Diencephalon (tissue), 1 donor: ENCODE results near the gene PPP1R10. TPM values are rescaled to one million over a fixed set of nuclear protein-coding genes. Genes with fewer than 3 reads are reported as not detected.

Source experiments
- small RNA-seq: library from RNA; depleted of rRNA; stranded (forward); fragments of <200 nt; gene quantifications from one replicate; pipeline ENCODE3, GENCODE V24; 2014
- total RNA-seq: library from RNA; depleted of rRNA; stranded (reverse); fragments of >200 nt; gene quantifications from one replicate; pipeline ENCODE4 v1.2.3, GENCODE V29; 2014

The PPP1R10 gene
- 32.1 TPM for total RNA-seq

DNA sequence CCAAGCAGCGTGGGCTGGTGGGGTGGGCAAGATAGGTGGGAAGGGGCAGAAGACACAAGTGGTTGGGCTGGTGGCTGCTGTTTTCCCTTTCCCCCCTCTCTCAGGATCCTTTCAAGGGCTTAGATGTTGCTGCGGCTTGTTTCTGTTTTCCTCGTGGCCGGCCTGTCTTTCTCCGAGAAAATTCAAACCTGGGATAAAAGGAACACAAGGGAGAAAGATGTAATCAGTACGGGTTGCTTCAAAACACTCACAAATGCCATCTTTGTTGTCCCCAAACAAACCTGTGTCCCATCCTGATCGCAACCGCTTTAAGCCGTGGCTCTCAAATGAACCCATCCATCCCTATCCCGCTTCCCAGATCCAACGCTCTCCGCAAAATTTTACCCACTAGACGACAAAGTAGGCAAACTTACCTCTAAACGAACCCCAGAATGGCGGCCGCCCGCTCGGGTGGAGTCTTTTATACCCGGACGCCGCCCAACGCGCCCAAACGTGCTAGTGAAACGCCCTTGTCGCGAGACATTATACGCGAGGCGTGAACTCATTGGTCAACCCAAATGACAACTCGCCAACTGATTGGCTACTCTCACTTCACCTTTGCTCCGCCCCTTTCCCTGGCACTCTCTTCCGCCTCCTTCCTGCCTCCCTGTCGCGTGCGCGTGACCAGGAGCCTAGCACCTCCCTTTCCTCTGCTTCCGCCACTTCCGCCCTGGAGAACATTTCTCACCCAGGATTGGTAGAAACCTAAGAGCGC is at the start of gene PPP1R10:
TSS of gene PPP1R10 (minus strand) at position 433 of the 754 bp plus-strand sequence. CDS start 7,299 bp downstream, outside the sequence.

DNA sequence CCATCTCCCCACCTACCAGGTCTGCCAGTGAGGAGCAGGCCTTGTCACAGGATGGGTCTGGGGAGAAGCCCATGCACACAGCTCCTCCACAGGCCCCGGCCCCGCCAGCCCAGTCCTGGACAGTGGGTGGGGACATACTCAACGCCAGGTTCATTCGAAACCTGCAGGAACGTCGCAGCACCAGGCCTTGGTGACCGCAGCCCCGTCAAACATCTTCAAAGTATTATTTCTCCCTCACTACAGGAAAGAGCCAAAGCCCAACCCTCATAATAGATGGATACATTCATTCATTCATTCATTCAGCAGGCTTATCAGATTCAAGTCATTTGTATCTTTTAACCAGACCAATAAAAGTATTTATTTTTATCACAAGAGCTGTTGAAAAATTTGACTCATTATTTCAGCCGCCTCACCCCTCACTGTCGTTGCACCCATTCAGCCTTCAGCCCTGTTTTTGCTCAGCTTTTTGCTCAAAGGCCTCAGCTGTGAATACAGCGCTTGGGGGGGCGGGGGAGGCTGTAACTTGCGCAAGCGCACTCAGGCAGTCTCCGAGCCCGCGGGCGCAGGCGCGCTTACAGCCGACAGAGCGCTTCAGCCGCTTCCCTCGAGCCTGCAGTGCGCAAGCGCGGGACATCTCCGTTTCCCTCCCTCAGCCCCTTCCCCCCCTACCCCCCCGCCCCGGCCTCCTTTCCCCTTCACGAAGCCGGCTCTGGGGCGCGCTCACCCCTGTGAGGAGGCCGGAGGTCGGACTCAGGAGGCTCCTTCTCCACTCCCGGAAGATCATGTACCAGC is 29.6 kb upstream of the PPP1R10 start, which contains the start of gene C6orf136:
TSS of gene C6orf136 (plus strand) at position 684 of the 792 bp plus-strand sequence. CDS start at position 783, 99 bp downstream.

DNA sequence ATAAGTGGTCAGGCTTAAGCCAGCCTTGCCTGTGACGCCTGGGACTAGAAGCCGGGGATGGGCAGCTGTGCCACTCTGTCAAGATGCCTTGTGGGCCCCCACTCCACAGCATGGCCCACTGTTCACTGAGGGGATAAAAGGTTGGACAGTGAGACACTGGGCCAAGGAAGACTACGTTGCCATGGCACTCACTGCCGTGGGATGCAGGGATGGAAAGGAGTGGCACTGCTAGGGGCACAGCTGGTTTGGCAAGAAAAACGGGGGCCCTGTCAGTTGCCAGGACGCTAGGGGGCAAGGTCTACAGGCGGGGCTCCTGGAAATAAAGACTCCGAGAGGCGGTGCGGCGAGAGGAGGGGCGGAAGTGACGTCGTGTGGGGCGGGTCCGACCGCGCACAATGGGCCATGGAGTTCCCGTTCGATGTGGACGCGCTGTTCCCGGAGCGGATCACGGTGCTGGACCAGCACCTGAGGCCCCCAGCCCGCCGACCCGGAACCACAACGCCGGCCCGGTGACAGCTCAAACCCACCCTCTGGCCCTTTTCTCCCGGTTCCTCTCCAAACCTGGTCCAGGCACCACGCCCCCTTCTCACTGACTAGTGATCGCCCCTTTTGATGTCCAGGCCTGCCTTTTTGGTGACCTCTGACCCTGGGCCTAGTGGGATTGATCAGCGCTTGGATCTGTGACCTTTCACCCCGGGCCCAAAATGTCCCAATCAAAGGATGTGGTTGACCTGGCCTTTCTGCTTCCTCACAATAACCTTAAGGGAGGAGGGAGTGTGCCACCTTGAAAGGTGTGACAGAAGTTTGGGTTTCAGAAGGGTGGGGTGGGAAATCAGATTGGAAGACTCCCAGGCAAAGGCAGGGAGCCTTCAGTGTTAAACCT is 9.7 kb upstream of the PPP1R10 start, which contains the start of gene ATAT1:
TSS of gene ATAT1 (plus strand) at position 391 of the 883 bp plus-strand sequence.

DNA sequence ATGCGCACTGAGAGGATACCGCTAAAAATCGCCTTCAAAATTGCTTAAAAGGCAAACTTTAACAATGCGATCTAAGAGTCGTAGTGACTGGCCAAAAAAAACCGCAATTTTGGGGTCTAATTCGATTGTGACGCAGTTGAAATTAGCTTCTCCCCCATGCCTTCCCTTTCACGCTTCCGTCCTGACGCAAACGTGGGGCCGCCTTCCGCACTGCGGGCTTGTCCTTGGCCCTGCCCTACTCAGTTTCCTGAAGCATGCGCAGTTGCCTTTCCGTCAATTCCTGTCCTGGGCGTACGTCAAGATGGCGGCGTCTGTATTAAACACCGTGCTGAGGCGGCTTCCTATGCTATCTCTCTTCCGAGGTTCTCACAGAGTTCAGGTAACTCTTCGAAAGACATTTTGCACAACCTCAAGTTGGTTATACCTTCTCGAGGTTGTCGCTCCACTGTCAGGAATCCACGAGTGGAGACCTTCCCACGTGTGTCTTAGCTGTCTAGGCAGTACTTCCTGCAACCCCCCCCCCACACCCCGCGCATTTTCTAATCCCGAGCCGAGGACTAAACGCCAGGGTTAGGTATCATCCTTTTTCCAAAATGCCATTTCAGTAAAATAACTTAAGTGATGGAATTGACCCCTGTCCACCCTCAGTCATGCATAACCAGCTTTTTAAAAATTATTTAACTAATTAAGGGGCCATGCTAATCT is 674 bp upstream of the PPP1R10 start, which contains the start of gene MRPS18B:
TSS of gene MRPS18B (plus strand) at position 276 of the 705 bp plus-strand sequence. CDS start at position 302, 26 bp downstream.

DNA sequence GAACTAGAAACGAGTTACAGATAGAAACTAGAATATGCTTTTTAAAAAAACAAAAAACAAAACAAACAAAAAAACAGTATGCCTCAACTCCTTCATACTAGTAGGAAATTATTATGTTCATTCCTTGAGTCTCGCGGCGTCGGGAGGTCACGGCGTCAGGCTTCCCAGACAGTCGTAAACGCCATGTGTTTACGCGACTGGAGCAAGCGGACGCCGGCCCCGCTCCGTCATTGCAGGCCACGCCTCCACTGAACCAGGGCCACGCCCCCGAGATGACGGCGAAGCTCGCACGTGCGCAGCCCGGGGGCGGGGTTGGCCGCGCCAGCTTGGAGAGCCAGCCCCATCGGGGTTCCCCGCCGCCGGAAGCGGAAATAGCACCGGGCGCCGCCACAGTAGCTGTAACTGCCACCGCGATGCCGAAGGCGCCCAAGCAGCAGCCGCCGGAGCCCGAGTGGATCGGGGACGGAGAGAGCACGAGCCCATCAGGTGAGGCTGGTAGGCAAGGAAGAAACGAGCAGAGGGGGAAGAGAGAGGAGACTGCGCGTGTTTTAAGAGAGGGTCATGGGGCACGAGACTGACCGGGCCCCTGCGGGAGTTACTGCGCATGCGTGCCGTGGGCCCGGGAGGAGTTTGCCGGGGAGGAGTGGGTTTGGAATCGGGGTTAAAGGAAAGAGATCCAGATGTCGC is 45.8 kb downstream of the PPP1R10 start, which contains the start of gene ABCF1:
TSS of gene ABCF1 (plus strand) at position 368 of the 687 bp plus-strand sequence. CDS start at position 414, 46 bp downstream.

DNA sequence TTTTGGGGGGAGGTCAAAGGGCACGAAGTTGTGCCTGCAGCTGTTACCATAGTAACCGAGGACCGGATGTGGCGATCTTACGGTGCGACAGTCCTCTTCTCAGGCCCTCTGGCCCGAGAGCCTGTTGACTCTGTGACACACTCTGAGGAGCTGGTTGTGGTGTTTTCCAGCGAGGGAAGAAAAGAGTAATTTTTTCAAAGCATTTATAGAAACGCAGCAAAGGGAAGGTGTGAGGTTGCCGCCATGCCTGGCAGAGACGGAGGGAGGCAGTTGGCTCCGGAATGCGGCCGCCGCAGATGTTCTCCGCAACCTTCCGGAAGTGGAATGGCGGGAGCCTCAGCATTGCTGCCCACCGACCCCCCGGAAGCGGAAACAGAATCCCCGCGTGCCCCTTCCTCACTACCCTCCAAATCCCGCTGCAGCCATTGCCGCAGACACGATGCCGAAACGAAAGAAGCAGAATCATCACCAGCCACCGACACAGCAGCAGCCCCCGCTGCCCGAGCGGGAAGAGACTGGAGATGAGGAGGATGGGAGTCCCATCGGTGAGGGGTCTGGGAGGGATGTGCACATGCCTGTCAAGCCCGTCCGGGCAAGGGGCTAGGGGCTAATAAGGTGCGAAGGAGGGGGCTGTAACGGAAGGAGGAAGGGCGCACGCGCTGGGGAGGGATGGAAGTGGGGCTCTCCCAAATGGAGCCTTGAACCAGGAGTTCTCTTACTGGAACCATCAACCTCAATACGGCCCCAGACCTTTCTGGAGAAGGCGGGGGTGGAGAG is 59.9 kb downstream of the PPP1R10 start, which contains the start of gene PRR3:
TSS of gene PRR3 (plus strand) at position 390 of the 777 bp plus-strand sequence. CDS start at position 440, 50 bp downstream.

DNA sequence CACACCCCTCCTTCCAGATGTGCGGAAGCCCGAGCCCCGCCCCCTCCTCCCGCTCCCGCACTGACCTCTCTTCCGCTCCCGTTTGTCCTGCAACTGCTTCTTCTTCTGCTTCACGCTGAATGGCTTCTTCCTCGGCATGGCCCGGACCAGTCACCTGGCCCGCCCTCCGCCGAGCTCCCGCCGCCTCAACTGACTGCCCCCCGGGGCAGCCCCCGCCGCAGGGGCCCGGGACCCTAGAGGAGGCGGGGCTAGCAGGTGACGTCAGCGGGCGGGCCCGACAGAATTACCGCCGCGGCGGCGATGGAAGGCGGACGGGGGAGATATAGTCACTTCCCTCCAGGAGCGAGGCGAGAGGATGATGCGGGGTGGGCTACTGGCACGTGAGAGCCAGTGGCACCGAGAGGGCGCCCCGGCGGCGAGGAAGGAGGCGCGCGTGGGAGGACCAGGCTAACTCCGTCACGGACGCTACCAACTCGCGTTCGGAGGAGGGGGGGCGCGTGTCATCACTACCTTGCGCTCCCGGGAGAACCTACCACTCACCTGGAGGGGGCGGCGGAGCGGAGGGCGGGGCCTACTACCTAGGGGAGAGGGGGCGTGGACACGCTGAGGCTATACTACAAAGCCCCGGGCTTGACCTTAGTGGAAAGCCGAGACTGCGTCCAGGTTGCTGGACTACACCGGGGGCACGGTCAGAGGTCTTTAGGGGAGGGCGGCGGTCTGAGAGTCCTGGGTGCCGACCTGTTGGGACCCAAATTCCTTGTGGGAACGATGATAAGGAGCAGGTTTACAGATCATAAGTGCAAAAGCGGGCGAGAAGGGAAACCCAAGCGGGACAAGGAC is 60.8 kb downstream of the PPP1R10 start, which contains the start of gene GNL1:
TSS of gene GNL1 (minus strand) at position 424 of the 840 bp plus-strand sequence. CDS start at position 138, 286 bp downstream.

Small RNA genes lying within 50 kb of the gene (small RNA-seq; reads per million reads assigned to genes)
- gene MIR877, result 1.8 reads per million, percentile 86 among the genes with 10 or more reads in this experiment

Other genes starting within 250 kb of the PPP1R10 start
- gene HLA-E, start 127.7 kb downstream of the PPP1R10 start, total RNA-seq, result 44.1 TPM
- 49.4 TPM for gene GNL1, start 60.8 kb downstream of the PPP1R10 start, total RNA-seq
- gene PRR3, start 59.9 kb downstream of the PPP1R10 start, total RNA-seq, result 13.4 TPM
- 36.0 TPM for gene ABCF1, start 45.8 kb downstream of the PPP1R10 start, total RNA-seq
- gene MRPS18B, start 597 bp upstream of the PPP1R10 start, total RNA-seq, result 84.4 TPM
- 55.1 TPM for gene ATAT1, start 9.6 kb upstream of the PPP1R10 start, total RNA-seq
- 12.0 TPM for gene C6orf136, start 29.9 kb upstream of the PPP1R10 start, total RNA-seq
- gene DHX16, start 55.8 kb upstream of the PPP1R10 start, total RNA-seq, result 21.7 TPM
- 26.8 TPM for gene PPP1R18, start 69.4 kb upstream of the PPP1R10 start, total RNA-seq
- 2.1 TPM for gene NRM, start 73.7 kb upstream of the PPP1R10 start, total RNA-seq
- 6.5 TPM for gene MDC1, start 100.0 kb upstream of the PPP1R10 start, total RNA-seq
- gene TUBB, start 103.1 kb upstream of the PPP1R10 start, total RNA-seq, result 1,178 TPM
- 62.5 TPM for gene FLOT1, start 125.4 kb upstream of the PPP1R10 start, total RNA-seq
- 3.5 TPM for gene IER3, start 127.3 kb upstream of the PPP1R10 start, total RNA-seq